ENCODE results near the gene IGFL1.
"Not testable (repeated sequence)": the region's sequence is repeated elsewhere in the genome, so short reads cannot be mapped to it uniquely, and the experiment has no call there.

Gene IGFL1

GRCh38 chr19:46229442-46229841 lies at the start of gene IGFL1:
TSS of gene IGFL1 (plus strand) at chr19:46229742. CDS start at chr19:46229775, 33 bp downstream.
- DNase-seq (ENCODE audit: low spot score) = no peak

- DNase-seq (ENCODE audit: low spot score) = no peak
These were observed 48.7 kb upstream of the IGFL1 start for GRCh38 chr19:46180701-46181387.

GRCh38 chr19:46181388-46181779 lies 48.2 kb upstream of the IGFL1 start:
- no peak for DNase-seq (ENCODE audit: low spot score)

GRCh38 chr19:46182476-46182875 lies 47.1 kb upstream of the IGFL1 start:
- DNase-seq (ENCODE audit: low spot score) = no peak

DNA sequence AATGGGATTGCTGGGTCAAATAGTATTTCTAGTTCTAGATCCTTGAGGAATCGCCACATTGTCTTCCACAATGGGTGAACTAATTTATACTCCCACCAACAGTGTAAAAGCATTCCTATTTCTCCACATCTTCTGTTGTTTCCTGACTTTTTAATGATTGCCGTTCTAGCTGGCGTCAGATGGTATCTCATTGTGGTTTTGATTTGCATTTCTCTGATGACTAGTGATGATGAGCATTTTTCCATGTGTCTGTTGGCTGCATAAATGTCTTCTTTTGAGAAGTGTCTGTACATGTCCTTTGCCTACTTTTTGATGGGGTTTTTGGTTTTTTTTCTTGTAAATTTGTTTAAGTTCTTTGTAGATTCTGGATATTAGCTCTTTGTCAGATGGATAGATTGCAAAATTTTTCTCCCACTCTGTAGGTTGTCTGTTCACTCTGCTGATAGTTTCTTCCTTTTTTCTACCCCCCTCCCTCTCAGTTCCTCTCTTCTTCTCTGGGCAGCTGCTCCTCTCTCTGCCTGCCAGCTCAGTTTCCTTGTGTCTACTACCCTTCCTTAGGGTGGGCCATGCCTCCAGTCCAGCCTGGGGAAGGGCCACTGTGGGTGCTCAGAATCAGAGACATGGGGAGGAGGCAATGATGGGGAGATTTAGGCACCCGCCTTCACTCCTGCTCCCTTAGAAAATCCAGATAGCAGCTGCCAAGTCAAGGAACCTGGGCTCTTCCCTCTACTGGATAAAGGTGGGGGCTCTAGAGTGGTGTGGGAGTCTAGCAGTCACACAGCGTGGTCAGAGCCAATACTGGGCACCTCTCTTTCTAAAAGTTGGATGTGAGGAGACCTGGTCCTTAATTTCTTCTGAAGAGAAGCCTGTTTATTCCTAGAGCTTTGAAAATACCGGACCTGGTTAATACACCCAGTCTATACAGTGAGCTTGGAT lies 44.5 kb upstream of the IGFL1 start:
- not testable (repeated sequence) for DNase-seq (ENCODE audit: low spot score)

- no peak for DNase-seq (ENCODE audit: low spot score)
These were observed 43.3 kb upstream of the IGFL1 start for GRCh38 chr19:46186101-46186716.

- no peak for DNase-seq (ENCODE audit: low spot score)
These were observed 42.8 kb upstream of the IGFL1 start for GRCh38 chr19:46186717-46187101.

- no peak for DNase-seq (ENCODE audit: low spot score)
These were observed 39.3 kb upstream of the IGFL1 start for GRCh38 chr19:46189971-46190888.

DNA sequence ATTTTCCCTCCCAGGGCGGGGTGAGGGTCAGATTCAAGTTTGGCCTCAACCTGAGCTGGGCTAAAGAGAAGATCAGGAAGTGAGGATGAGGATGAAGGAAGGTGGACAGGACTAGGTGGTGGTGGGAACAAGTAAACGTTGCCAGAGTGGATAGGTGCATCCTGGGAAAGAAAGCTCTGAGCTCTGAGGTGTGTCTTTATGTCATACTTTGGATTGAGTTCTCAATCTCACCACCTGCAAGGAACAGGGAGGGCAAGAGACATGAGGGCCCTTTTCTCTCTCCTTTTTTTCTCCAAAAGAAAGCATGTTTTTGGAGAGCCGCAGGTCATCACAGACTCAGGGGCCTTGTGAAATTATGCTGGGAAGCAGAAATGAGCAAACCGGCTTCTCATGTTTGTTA lies 38.2 kb upstream of the IGFL1 start:
- DNase-seq (ENCODE audit: low spot score) = no peak

DNA sequence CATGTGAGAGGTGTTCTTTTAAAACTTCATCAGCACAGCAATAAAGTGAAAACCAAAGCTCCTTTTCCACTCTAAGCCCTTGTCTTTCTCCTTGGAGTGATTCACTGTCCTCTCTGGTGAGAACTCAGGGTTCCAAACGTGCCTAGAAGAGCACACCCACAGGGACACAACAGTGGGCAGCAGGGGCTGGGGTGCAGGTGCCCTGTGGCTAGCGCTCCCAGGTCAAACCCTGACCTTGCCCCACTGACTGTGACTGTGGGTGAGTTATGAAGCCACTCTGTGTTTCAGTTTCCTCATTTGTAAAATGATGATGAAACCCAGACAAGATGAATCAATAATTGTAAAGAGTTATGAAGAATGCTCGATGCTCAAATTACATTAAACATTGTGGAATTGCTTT lies 37.6 kb upstream of the IGFL1 start:
- DNase-seq (ENCODE audit: low spot score) = no peak

- DNase-seq (ENCODE audit: low spot score) = not testable (repeated sequence)
These were observed 36.9 kb upstream of the IGFL1 start for GRCh38 chr19:46192626-46192991.

- peak; percentile 74 for DNase-seq (ENCODE audit: low spot score)
These were observed 36.4 kb upstream of the IGFL1 start for GRCh38 chr19:46192992-46193650.

DNA sequence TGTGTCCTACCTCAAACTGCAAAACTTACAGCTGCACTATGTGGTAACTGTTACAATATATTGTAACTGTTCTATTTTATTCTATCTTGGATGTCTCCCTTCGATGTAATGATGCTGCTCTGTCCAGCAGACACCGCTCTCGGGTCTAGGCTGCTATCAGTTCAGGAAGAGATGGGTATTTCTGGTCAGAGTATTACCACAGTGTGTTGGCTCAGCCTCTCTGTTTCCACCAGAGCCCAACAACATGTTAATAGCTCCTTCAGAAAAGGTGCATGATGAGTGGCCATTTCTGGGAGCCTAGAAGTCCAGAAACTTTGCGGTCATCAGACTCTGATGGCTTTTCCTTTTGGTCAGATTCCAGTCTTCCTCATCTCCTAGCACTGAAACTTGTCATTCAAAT lies 35.9 kb upstream of the IGFL1 start:
- DNase-seq (ENCODE audit: low spot score) = no peak

- DNase-seq (ENCODE audit: low spot score) = no peak
These were observed 34.4 kb upstream of the IGFL1 start for GRCh38 chr19:46195104-46195503.

DNA sequence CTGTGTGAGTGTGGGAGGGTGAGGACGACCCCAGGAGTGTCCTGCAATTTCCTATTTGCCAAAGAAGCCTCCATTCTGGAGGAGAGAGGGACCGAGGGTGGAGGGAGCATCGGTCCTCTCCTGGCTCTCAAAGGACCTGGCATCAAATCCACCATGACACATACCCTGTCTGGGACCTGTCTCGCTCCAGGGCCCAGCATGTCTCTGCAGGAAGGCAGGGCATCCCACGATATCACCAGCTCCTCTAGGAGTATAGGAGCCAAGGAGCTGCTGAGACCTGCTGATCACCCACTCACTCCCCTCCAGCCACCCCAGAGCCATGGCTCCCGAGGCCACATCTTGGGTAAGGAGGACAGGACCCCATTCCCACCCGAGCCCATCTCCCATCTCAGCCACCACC lies 33.6 kb upstream of the IGFL1 start:
- DNase-seq (ENCODE audit: low spot score) = not testable (repeated sequence)

DNA sequence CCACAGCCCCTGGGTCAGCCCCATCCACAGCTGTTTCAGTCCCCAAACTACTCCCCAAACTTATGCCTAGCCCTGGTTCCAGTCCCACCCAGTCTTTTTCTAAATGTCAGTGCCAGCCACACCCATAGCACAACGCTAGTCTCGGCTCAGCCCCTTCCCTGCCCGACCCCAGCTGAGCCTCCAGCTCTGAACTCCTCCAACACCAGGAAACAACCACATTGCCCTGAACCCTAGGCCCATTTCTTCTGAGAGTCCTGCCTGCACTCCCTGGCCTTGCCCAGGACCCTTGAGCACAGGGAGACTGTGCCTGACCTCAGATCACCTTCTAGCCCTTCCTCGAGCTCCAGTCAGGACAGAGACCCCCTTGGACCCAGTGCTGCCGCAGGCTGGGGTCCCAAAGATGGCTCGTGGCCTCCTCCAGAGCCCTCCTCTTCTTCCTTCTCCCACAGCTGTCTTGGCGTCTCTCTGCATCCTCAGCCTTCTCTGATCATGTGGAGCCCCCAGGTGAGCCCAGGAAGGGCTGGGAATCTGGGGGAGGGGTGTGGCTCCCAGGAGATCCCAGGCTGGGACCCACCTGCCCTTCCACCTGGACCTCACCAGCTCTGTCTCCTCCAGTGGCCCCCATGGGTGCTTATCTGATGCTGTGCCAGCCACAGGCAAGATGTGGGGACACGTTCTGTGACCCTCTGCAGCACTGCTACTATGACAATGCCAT lies 33.0 kb upstream of the IGFL1 start:
- no peak for DNase-seq (ENCODE audit: low spot score)

DNA sequence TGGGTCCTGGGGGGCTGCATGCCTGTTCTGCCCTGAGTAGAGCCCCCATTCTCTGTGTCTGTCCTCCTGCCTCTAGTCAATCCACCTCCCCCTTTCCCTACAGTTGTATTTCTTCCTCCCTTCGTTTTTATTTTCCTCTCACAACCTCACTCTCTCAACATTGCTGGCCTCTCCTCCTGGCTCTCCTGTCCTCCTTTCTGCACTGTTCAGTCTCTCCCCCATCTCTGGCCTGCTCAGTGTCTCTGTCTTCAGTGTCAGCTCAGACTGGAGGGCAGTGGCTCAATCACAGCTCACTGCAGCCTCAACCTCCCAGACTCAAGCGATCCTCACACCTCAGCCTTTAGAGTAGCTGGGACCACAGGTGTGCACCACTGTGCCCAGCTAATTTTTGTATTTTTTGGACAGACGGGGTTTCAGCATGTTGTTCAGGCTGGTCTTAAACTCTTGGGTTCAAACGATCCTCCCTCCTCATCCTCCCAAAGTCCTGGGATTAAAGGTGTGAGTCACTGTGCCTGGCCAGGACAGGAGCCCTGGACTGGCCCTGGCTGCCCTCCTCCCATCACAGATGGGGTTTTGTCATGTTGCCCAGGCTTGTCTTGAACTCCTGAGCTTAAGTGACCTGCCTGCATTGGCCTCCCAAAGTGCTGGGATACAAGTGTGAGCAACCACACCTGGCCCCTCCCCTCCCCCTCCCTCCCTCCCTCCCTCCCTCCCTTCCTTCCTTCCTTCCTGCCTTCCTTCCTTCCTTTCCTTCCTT lies 32.0 kb upstream of the IGFL1 start:
- DNase-seq (ENCODE audit: low spot score) = no peak

GRCh38 chr19:46198756-46199155 lies 30.8 kb upstream of the IGFL1 start:
- no peak for DNase-seq (ENCODE audit: low spot score)

DNA sequence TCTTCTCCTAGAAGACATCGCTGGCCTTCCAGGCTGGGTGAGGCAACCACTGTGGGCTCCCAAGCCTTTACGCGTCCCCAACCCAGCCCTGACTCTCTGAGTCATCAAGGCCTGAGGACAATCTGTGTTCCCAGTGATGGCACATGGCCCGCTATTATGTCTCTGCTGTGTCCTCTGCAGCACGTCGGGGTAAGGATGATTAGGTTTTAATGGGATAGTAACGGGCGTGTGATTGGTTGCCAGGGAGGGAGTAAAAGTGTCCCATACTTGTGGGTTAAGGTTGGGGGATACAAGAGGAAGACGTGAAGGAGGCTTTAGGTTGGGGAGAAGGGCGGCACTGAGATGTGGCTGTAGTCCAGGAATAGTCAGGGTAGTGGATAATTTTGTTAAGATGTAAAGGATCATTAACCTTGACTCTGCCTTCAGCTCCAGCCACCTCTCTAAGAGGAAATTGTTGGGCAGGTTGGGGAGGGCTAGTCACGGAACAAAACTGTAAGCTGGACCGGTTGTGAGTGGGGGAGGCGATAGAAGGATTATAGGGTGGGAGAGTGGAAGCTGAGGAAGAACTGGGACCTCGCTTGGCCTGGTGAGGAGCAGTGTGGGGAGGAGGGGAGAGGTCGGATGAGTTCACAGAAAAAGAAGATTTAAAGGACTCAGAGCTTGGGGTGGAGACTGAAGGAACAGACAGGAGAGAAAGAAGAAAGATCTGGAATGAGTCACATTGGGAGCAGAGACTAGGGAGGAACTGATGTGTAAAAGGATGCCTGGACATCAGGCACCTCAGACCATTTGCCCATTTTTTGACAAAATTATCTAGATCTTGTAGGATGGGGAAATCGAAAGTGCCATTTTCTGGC lies 27.9 kb upstream of the IGFL1 start:
- no peak for DNase-seq (ENCODE audit: low spot score)
